Uterus (tissue), 2 donors: ENCODE measurements around the gene THBS3.

ENCODE experiments used
- POLR2A ChIP-seq, 2 donors: fragments of 450-650 bp; IDR thresholded peaks; one replicate each; pipeline ENCODE4 v1.6.1; 2016; ENCODE audit warnings: antibody characterized with exemption in 2 of 2, mild to moderate bottlenecking in 1 of 2, moderate library complexity in 1 of 2
- TF ChIP-seq, protein P1 (sequence below), 4 experiments: fragments of 200-600 bp in 2 of 4; fragments of 450-650 bp in 2 of 4; sonication (generic) in 2 of 4; IDR thresholded peaks; one replicate each; pipeline ENCODE4 v1.5.1; 2016 to 2019; ENCODE audit warnings: antibody characterized with exemption in 4 of 4, mild to moderate bottlenecking in 2 of 4, moderate library complexity in 1 of 4

DNA sequence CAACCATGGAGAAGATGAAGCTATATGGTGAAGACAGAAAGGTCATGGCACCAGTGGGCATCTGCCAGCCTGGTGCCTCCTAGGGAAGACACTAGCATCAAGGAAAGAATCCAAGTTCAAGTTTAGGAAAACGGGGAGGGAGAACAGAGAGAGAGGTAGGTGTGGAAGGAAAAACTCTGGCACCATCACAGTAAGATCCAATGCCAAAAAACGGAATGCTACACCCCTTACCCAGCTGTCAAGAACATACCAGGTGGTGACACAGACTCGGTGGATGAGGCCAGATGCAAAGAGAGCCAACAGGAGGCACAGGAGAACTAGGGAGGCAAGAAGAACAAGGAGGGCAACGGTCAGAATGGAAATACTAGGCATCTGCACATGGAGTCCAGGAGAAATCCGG is 38.2 kb downstream of the THBS3 start:
- TF ChIP-seq, protein P1, sequence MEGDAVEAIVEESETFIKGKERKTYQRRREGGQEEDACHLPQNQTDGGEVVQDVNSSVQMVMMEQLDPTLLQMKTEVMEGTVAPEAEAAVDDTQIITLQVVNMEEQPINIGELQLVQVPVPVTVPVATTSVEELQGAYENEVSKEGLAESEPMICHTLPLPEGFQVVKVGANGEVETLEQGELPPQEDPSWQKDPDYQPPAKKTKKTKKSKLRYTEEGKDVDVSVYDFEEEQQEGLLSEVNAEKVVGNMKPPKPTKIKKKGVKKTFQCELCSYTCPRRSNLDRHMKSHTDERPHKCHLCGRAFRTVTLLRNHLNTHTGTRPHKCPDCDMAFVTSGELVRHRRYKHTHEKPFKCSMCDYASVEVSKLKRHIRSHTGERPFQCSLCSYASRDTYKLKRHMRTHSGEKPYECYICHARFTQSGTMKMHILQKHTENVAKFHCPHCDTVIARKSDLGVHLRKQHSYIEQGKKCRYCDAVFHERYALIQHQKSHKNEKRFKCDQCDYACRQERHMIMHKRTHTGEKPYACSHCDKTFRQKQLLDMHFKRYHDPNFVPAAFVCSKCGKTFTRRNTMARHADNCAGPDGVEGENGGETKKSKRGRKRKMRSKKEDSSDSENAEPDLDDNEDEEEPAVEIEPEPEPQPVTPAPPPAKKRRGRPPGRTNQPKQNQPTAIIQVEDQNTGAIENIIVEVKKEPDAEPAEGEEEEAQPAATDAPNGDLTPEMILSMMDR (IDR thresholded peaks at IDR 0.05), result no peak
- TF ChIP-seq POLR2A (IDR thresholded peaks at IDR 0.05), result no peak
